Parathyroid adenoma (tissue), 2 donors: Measurements from ENCODE around the gene NEGR1.

Experiments
- H2AFZ ChIP-seq: fragments of 300-600 bp; sonication (generic); one replicate; pipeline ENCODE4 v1.7.0; 2017; ENCODE audit warnings: antibody characterized with exemption, mild to moderate bottlenecking
- H3K27ac ChIP-seq: fragments of 300-600 bp; sonication (generic); one replicate; pipeline ENCODE4 v1.7.0; 2017
- H3K27me3 ChIP-seq: fragments of 300-600 bp; sonication (generic); one replicate; pipeline ENCODE4 v1.7.0; 2017; ENCODE audit warnings: low read length; ENCODE audit not compliant: control insufficient read depth, insufficient read depth
- H3K36me3 ChIP-seq: fragments of 300-600 bp; sonication (generic); one replicate; pipeline ENCODE4 v1.7.0; 2017; ENCODE audit warnings: low read length; ENCODE audit not compliant: control insufficient read depth, insufficient read depth
- H3K4me1 ChIP-seq: fragments of 300-600 bp; sonication (generic); one replicate; pipeline ENCODE4 v1.7.0; 2017; ENCODE audit warnings: control low read depth
- H3K4me2 ChIP-seq: fragments of 300-600 bp; sonication (generic); one replicate; pipeline ENCODE4 v1.7.0; 2017; ENCODE audit warnings: low read length
- H3K4me3 ChIP-seq: fragments of 300-600 bp; sonication (generic); one replicate; pipeline ENCODE4 v1.7.0; 2017; ENCODE audit warnings: low read depth, low read length
- H3K79me2 ChIP-seq: fragments of 300-600 bp; sonication (generic); one replicate; pipeline ENCODE4 v1.7.0; 2017; ENCODE audit warnings: control low read depth
- H3K9ac ChIP-seq: fragments of 300-600 bp; sonication (generic); one replicate; pipeline ENCODE4 v1.7.0; 2017; ENCODE audit warnings: mild to moderate bottlenecking
- H3K9me3 ChIP-seq: fragments of 300-600 bp; sonication (generic); one replicate; pipeline ENCODE4 v1.7.0; 2017; ENCODE audit warnings: low read length; ENCODE audit not compliant: control insufficient read depth
- CTCF ChIP-seq: fragments of 300-600 bp; sonication (generic); IDR thresholded peaks from one replicate; pipeline ENCODE4 v1.7.0; 2017; ENCODE audit warnings: antibody characterized with exemption, mild to moderate bottlenecking
- donor health status: primary hyperparathyroidism.

Gene NEGR1

DNA sequence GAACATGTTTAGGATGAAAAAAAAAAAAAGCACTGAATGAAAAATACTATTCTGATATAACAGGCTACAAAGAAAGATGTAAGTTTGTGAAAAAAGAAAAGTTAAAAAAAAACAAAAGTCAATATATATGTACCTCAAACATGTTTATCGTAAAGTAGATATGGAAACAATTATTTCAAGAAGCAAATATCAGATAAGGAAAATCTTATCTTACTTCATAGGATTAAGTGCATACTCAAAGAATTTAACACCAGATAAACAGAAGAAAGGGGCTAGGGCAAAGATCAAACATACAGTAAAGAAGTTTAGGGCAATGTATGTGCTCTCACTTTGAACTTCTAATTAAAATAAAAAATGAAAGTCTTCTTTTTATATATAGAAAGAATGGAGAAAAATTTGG, 75.3 kb downstream of the NEGR1 start:
- no peak for TF ChIP-seq CTCF
- H3K9ac ChIP-seq = no peak overlapping the region

DNA sequence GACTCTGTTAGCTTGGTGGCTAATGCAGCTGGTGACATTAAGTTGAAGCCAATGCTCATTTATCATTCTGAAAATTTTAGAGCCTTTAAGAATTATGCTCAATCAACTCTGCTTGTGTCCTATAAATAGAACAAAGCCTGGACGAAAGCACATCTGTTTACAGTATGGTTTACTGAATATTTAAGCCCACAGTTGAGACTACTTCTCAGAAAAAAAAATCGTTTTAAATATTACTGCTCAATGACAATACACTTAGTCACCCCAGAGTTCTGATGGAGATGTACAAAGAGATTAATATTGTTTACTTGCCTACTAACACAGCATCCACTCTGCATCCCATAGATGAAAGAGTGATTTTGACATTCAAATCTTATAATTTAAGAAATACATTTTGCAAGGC, 79.6 kb downstream of the NEGR1 start:
- TF ChIP-seq CTCF = no peak
- Histone ChIP-seq H3K79me2 (no peaks in the 10 kb centered on the region), H3K4me2 (no peak overlapping the region), H3K9ac (no peak overlapping the region), H3K4me3 (no peak overlapping the region), H3K27me3 (no peaks in the 10 kb centered on the region), H3K36me3 (no peaks in the 10 kb centered on the region), H3K4me1 (no peaks in the 10 kb centered on the region), H3K27ac (no peak overlapping the region), H3K9me3 (no peaks in the 10 kb centered on the region), H2AFZ (no peak overlapping the region)

More for the DNA sequence above, 75.3 kb downstream of the NEGR1 start:
- no peaks in the 10 kb centered on the region for H3K27me3 ChIP-seq
- no peak overlapping the region for H3K4me2 ChIP-seq
- H3K79me2 ChIP-seq = no peaks in the 10 kb centered on the region
- no peaks in the 10 kb centered on the region for H3K4me1 ChIP-seq
- H3K27ac ChIP-seq = no peak overlapping the region
- no peaks in the 10 kb centered on the region for H3K9me3 ChIP-seq
- H3K4me3 ChIP-seq = no peak overlapping the region
- no peak overlapping the region for H2AFZ ChIP-seq
- no peaks in the 10 kb centered on the region for H3K36me3 ChIP-seq

- H2AFZ ChIP-seq = no peak overlapping the region
- H3K36me3 ChIP-seq = no peaks in the 10 kb centered on the region
- H3K4me2 ChIP-seq = no peak overlapping the region
- H3K9ac ChIP-seq = no peak overlapping the region
- no peaks in the 10 kb centered on the region for H3K4me1 ChIP-seq
- no peak overlapping the region for H3K27ac ChIP-seq
- no peak overlapping the region for H3K4me3 ChIP-seq
- TF ChIP-seq CTCF = no peak
- H3K79me2 ChIP-seq = no peaks in the 10 kb centered on the region
- H3K27me3 ChIP-seq = no peaks in the 10 kb centered on the region
- H3K9me3 ChIP-seq = no peaks in the 10 kb centered on the region
These were observed 84.6 kb downstream of the NEGR1 start for GRCh38 chr1:72197786-72198185.

DNA sequence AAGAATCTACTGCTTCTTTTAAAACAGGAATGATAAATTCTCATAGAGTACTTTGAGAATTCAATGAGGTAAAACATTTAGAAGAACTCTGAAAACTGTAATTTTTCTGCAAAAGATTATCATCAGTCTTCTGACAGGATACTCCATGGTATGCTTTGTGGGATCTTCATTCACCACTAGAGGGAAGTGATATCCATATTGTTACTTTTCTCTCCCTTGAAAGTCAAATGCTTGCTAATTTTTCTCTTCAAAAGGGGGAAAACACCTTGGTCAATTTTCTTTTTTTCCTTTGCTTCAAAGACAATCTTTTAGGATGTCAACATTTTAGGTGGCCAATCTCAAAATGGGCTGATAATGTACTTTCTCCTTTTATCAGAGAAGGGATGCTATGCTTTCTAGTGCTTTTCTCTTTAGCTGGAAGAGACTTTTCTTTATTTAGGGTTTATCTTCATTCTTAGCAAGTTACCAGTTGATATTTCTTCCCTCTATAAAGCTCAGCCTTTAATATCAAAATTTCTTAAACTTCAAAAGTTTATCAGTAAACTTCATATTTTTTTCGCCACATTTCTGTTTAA, 95.5 kb downstream of the NEGR1 start:
- Histone ChIP-seq H3K27ac (no peak overlapping the region), H3K27me3 (no peaks in the 10 kb centered on the region), H3K4me1 (no peaks in the 10 kb centered on the region), H3K4me3 (no peak overlapping the region), H3K4me2 (no peak overlapping the region), H3K9me3 (no peaks in the 10 kb centered on the region), H3K36me3 (no peaks in the 10 kb centered on the region), H2AFZ (no peak overlapping the region), H3K9ac (no peak overlapping the region), H3K79me2 (no peaks in the 10 kb centered on the region)
- TF ChIP-seq CTCF = no peak

- no peak overlapping the region for H2AFZ ChIP-seq
- no peak for TF ChIP-seq CTCF
- no peaks in the 10 kb centered on the region for H3K36me3 ChIP-seq
- no peaks in the 10 kb centered on the region for H3K4me1 ChIP-seq
- no peak overlapping the region for H3K4me3 ChIP-seq
- no peak overlapping the region for H3K4me2 ChIP-seq
- no peaks in the 10 kb centered on the region for H3K79me2 ChIP-seq
- no peak overlapping the region for H3K27ac ChIP-seq
- no peak overlapping the region for H3K9ac ChIP-seq
- H3K9me3 ChIP-seq = no peaks in the 10 kb centered on the region
- H3K27me3 ChIP-seq = no peaks in the 10 kb centered on the region
These were observed 98.1 kb downstream of the NEGR1 start for GRCh38 chr1:72184099-72184701.
